NB4 (cell line): Measurements from ENCODE around the gene OSBPL8.

ENCODE experiments used
- MYC ChIP-seq: IDR thresholded peaks from 2 replicates; pipeline ENCODE4 v1.6.1; 2011; ENCODE audit warnings: low read depth, low read length
- POLR2A ChIP-seq: IDR thresholded peaks from 2 replicates; pipeline ENCODE4 v1.6.1; 2011; ENCODE audit warnings: mild to moderate bottlenecking; ENCODE audit not compliant: insufficient read length; ENCODE audit errors: extremely low read depth
- TF ChIP-seq, protein P1 (sequence below): IDR thresholded peaks from one replicate; pipeline ENCODE4 v1.5.1; 2012; ENCODE audit warnings: low read depth, low read length
- TF ChIP-seq, protein P2 (sequence below): IDR thresholded peaks from 2 replicates; pipeline ENCODE4 v1.6.1; 2011; ENCODE audit warnings: low read depth, low read length

GRCh38 chr12:76568130-76568529, 8.6 kb upstream of the OSBPL8 start:
- TF ChIP-seq POLR2A (no peak), MYC (no peak)
- TF ChIP-seq, protein P1, sequence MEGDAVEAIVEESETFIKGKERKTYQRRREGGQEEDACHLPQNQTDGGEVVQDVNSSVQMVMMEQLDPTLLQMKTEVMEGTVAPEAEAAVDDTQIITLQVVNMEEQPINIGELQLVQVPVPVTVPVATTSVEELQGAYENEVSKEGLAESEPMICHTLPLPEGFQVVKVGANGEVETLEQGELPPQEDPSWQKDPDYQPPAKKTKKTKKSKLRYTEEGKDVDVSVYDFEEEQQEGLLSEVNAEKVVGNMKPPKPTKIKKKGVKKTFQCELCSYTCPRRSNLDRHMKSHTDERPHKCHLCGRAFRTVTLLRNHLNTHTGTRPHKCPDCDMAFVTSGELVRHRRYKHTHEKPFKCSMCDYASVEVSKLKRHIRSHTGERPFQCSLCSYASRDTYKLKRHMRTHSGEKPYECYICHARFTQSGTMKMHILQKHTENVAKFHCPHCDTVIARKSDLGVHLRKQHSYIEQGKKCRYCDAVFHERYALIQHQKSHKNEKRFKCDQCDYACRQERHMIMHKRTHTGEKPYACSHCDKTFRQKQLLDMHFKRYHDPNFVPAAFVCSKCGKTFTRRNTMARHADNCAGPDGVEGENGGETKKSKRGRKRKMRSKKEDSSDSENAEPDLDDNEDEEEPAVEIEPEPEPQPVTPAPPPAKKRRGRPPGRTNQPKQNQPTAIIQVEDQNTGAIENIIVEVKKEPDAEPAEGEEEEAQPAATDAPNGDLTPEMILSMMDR, result no peak
- TF ChIP-seq, protein P2, sequence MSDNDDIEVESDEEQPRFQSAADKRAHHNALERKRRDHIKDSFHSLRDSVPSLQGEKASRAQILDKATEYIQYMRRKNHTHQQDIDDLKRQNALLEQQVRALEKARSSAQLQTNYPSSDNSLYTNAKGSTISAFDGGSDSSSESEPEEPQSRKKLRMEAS, result no peak
